ENCODE measurements around the gene RNF135. TPM values are rescaled to one million over a fixed set of nuclear protein-coding genes. Genes with fewer than 3 reads are reported as not detected.

The RNF135 gene
- total and polyA plus RNA-seq, 10 of the 15 experiments (the other 5 are each of a cell fraction or from before 2014, with no cell fraction given) = 12.7 to 28.0 (median 18.7) TPM

DNA sequence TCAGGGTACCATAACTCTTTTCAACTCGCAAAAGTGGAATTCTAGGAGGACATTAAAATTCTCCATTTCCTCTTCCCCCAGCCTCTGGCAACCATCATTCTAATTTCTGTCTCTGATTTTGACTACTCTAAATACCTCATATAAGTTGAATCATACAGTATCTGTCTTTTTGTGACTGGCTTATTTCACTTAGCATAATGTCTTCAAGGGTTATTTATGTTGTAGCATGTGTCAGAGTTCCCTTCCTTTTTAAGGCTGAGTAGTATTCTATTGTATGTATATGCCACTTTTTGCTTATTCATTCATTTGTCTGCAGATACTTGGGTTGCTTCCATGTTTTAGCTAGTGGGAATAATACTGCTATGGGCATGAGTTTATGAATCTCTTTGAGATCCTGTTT is 12.0 kb downstream of the RNF135 start:
- H3K4me3 ChIP-seq = no peak overlapping the region
- CTCF ChIA-PET = no interaction called here
- intact Hi-C loops (cut with micrococcal nuclease; ENCODE audit: unreplicated experiment) (no loop called here), in situ Hi-C loops (cut with MboI) (no loop called here)
- no peak for ATAC-seq
- FAIRE-seq = no peak
- H2AFZ ChIP-seq (ENCODE audit: control insufficient read depth, low read depth, low read length) = no peak overlapping the region
- H4K20me1 ChIP-seq (ENCODE audit: control insufficient read depth, insufficient read depth) = no peaks in the 10 kb centered on the region
- DNase-seq (ENCODE audit: low read depth, low spot score) = no peak
- no peaks in the 10 kb centered on the region for H3K79me2 ChIP-seq (ENCODE audit: control insufficient read depth, insufficient read depth, low read length)
- no TSS peak for BruUV-seq (replicated peaks)
- 93% methylated on average over 1 of the region's 1 CpG for WGBS (ENCODE audit: insufficient coverage, insufficient replicate concordance, low lambda C conversion rate, missing lambda C conversion rate)
- SMC1A ChIA-PET (ENCODE audit: uncharacterized antibody, unreplicated experiment) = no interaction called here
- no peaks in the 10 kb centered on the region for H3K9me3 ChIP-seq (replicated peaks; ENCODE audit: control insufficient read depth, insufficient read depth, low read length)
- RAD21 ChIA-PET (ENCODE audit: unreplicated experiment) = interaction anchor here (0.9 kb wide), 1 partner anchor 68 kb away, joined by 4 read pairs; no protein-coding TSS in a partner anchor
- no peaks in the 10 kb centered on the region for H3K27me3 ChIP-seq (replicated peaks in 1 of 2; ENCODE audit: control insufficient read depth in 2 of 2, insufficient read depth in 2 of 2, low read length in 1 of 2)
- H3K4me1 ChIP-seq (ENCODE audit: control insufficient read depth, insufficient read depth, low read length) = no peaks in the 10 kb centered on the region
- H3K9ac ChIP-seq (ENCODE audit: control insufficient read depth, insufficient read depth, low read length) = no peak overlapping the region
- H3K27ac ChIP-seq (ENCODE audit: control insufficient read depth, insufficient read depth) = no peak overlapping the region
- POLR2A ChIA-PET = no interaction called here
- no peak overlapping the region for H3K4me2 ChIP-seq (ENCODE audit: control insufficient read depth, insufficient read depth)
- TF ChIP-seq, protein P1, sequence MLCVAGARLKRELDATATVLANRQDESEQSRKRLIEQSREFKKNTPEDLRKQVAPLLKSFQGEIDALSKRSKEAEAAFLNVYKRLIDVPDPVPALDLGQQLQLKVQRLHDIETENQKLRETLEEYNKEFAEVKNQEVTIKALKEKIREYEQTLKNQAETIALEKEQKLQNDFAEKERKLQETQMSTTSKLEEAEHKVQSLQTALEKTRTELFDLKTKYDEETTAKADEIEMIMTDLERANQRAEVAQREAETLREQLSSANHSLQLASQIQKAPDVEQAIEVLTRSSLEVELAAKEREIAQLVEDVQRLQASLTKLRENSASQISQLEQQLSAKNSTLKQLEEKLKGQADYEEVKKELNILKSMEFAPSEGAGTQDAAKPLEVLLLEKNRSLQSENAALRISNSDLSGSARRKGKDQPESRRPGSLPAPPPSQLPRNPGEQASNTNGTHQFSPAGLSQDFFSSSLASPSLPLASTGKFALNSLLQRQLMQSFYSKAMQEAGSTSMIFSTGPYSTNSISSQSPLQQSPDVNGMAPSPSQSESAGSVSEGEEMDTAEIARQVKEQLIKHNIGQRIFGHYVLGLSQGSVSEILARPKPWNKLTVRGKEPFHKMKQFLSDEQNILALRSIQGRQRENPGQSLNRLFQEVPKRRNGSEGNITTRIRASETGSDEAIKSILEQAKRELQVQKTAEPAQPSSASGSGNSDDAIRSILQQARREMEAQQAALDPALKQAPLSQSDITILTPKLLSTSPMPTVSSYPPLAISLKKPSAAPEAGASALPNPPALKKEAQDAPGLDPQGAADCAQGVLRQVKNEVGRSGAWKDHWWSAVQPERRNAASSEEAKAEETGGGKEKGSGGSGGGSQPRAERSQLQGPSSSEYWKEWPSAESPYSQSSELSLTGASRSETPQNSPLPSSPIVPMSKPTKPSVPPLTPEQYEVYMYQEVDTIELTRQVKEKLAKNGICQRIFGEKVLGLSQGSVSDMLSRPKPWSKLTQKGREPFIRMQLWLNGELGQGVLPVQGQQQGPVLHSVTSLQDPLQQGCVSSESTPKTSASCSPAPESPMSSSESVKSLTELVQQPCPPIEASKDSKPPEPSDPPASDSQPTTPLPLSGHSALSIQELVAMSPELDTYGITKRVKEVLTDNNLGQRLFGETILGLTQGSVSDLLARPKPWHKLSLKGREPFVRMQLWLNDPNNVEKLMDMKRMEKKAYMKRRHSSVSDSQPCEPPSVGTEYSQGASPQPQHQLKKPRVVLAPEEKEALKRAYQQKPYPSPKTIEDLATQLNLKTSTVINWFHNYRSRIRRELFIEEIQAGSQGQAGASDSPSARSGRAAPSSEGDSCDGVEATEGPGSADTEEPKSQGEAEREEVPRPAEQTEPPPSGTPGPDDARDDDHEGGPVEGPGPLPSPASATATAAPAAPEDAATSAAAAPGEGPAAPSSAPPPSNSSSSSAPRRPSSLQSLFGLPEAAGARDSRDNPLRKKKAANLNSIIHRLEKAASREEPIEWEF (IDR thresholded peaks at IDR 0.05; ENCODE audit: insufficient replicate concordance, low read depth, low read length) = no peak
- TF ChIP-seq IKZF1 (conservative IDR thresholded peaks at IDR 0.05) (no peak), SUPT20H (IDR thresholded peaks at IDR 0.05; ENCODE audit: borderline replicate concordance, control insufficient read depth, low read depth, low read length) (no peak)
- no peaks in the 10 kb centered on the region; a peak in 1 of 4 replicates for H3K36me3 ChIP-seq (ENCODE audit: control insufficient read depth in 2 of 2, insufficient read depth in 2 of 2, low read length in 1 of 2)

All from GM12878 (cell line).